22Rv1 (cell line): ENCODE data around the gene KLHL42.

Experiments
- CTCF ChIP-seq: fragments of 450-650 bp; IDR thresholded peaks from 2 replicates; pipeline ENCODE4 v1.5.1; 2017; ENCODE audit warnings: mild to moderate bottlenecking
- ZFX ChIP-seq: fragments of 450-650 bp; IDR thresholded peaks from 2 replicates; pipeline ENCODE4 v1.6.1; 2017; ENCODE audit warnings: antibody characterized with exemption, borderline replicate concordance

GRCh38 chr12:27838543-27839185 is 58.6 kb downstream of the KLHL42 start:
- TF ChIP-seq CTCF, result no peak
- TF ChIP-seq ZFX, result no peak
